ENCODE data around the gene TRIM9. TPM values are rescaled to one million over a fixed set of nuclear protein-coding genes. Genes with fewer than 3 reads are reported as not detected.

Gene TRIM9
- total and polyA plus RNA-seq, 2 donors (not counting 1 experiment from before 2014, with no cell fraction given): 0.10 to 0.50 TPM

DNA sequence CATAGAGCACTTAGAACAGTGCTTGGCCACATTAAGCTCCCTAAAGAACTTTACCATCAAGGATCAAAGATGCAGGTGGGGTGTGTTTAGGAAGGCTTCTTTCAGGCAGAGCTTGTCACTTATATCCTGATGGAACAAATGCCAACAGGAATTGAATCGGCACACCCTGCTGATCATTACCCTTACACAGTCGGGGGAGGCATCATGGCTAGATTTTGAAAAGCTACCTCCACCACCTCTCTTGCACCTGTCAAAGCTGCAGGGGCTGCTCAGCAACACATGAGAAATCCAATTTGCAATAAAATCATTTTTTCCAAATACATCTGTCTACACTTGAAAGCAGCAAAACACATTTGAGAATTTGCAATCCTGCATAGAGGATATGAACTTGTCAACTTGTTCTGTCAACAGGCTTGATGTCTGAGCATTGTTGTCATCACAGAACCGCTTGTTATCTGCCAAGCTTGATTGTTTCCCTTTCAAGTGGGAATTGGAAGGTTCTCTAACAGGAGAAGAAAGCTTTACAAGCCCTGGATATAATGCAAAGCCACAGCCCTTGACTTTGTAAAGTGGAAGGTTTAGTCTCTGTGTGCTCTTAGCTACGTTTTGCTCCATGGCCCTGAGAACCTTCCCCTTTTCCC is 24.6 kb upstream of the TRIM9 start:
- no peaks in the 10 kb centered on the region for H3K36me3 ChIP-seq (ENCODE audit: control insufficient read depth, insufficient read depth, low read length)
- H3K9me3 ChIP-seq (ENCODE audit: control insufficient read depth, insufficient read depth, low read depth, low read length): no peaks in the 10 kb centered on the region
- H3K27ac ChIP-seq (ENCODE audit: insufficient read depth, low read length): no peak overlapping the region
- no peak overlapping the region for H3K4me2 ChIP-seq (ENCODE audit: extremely low read depth, insufficient read depth, low read length)
- H3K9ac ChIP-seq (ENCODE audit: insufficient read depth, low read length): no peak overlapping the region
- no peaks in the 10 kb centered on the region for H3K79me2 ChIP-seq (ENCODE audit: control insufficient read depth, insufficient read depth, low read length)
- no peak overlapping the region for H3K4me3 ChIP-seq (replicated peaks in 1 of 4; ENCODE audit: control extremely low read depth in 1 of 4, insufficient read depth in 1 of 4, low read depth in 3 of 4, low read length in 4 of 4)
- no peak for DNase-seq (ENCODE audit: low read depth in 2 of 2)
- peaks cover 14% of the 10 kb centered on the region for H3K27me3 ChIP-seq (ENCODE audit: control insufficient read depth, insufficient read depth, low read length)
- no peaks in the 10 kb centered on the region for H4K20me1 ChIP-seq (ENCODE audit: control insufficient read depth, extremely low read depth, insufficient read depth, low read length)
- TF ChIP-seq, protein P1, sequence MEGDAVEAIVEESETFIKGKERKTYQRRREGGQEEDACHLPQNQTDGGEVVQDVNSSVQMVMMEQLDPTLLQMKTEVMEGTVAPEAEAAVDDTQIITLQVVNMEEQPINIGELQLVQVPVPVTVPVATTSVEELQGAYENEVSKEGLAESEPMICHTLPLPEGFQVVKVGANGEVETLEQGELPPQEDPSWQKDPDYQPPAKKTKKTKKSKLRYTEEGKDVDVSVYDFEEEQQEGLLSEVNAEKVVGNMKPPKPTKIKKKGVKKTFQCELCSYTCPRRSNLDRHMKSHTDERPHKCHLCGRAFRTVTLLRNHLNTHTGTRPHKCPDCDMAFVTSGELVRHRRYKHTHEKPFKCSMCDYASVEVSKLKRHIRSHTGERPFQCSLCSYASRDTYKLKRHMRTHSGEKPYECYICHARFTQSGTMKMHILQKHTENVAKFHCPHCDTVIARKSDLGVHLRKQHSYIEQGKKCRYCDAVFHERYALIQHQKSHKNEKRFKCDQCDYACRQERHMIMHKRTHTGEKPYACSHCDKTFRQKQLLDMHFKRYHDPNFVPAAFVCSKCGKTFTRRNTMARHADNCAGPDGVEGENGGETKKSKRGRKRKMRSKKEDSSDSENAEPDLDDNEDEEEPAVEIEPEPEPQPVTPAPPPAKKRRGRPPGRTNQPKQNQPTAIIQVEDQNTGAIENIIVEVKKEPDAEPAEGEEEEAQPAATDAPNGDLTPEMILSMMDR (conservative IDR thresholded peaks at IDR 0.05 in 1 of 2, IDR thresholded peaks at IDR 0.05 in 1 of 2; ENCODE audit: low read depth in 1 of 2, low read length in 2 of 2): no peak
- no peak for TF ChIP-seq EZH2 (IDR thresholded peaks at IDR 0.05; ENCODE audit: low read length, missing control alignments)
- no peak overlapping the region for H2AFZ ChIP-seq (ENCODE audit: low read length)
- H3K4me1 ChIP-seq (ENCODE audit: control insufficient read depth, extremely low read depth, insufficient read depth, low read length): no peaks in the 10 kb centered on the region

DNA sequence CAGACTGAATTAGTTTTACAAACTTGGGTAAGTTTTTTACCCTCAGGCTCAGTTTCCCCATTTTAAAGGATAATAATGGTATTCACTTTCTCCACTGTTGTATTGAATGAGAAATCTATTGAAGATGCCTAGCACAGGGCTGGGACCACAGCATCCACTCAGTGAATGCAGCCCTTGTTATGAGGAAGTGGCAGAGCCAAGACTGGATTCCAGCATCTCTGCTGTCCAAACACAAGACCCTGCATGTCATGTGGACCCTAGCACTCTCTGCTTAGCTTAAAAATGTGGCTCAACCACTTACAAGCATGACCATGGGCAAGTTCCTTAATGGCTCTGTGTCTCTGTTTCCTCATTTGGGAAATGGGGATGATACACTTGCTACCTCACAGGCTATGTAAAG is 24.1 kb upstream of the TRIM9 start:
- TF ChIP-seq, protein P1 (conservative IDR thresholded peaks at IDR 0.05 in 1 of 2, IDR thresholded peaks at IDR 0.05 in 1 of 2; ENCODE audit: low read depth in 1 of 2, low read length in 2 of 2): no peak
- Histone ChIP-seq H3K9ac (ENCODE audit: insufficient read depth, low read length) (no peak overlapping the region), H3K27me3 (ENCODE audit: control insufficient read depth, insufficient read depth, low read length) (peaks cover 14% of the 10 kb centered on the region), H3K27ac (ENCODE audit: insufficient read depth, low read length) (no peak overlapping the region), H3K4me1 (ENCODE audit: control insufficient read depth, extremely low read depth, insufficient read depth, low read length) (no peaks in the 10 kb centered on the region), H2AFZ (ENCODE audit: low read length) (no peak overlapping the region), H3K79me2 (ENCODE audit: control insufficient read depth, insufficient read depth, low read length) (no peaks in the 10 kb centered on the region), H3K4me3 (replicated peaks in 1 of 4; ENCODE audit: control extremely low read depth in 1 of 4, insufficient read depth in 1 of 4, low read depth in 3 of 4, low read length in 4 of 4) (no peak overlapping the region), H4K20me1 (ENCODE audit: control insufficient read depth, extremely low read depth, insufficient read depth, low read length) (no peaks in the 10 kb centered on the region), H3K4me2 (ENCODE audit: extremely low read depth, insufficient read depth, low read length) (no peak overlapping the region), H3K9me3 (ENCODE audit: control insufficient read depth, insufficient read depth, low read depth, low read length) (no peaks in the 10 kb centered on the region), H3K36me3 (ENCODE audit: control insufficient read depth, insufficient read depth, low read length) (no peaks in the 10 kb centered on the region)
- no peak for DNase-seq (ENCODE audit: low read depth in 2 of 2)

DNA sequence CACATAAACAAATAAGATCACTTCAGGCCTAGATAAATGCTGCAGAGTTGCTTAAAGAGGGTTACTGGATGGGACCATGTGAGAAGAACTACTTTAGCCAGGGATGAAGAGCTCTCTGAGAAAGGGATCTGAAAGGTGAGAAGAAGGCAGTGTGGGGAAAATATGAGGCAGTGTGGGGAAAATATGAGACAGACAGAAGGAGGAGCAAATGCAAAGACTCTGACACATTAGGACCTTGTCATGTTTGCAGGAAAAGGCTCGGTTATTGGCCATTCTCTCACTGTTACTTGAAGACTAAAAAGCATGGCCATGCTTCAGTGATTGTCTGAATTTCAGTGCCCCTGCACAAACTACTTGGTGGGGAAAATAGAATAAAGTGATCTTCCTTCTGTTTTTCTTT is 22.7 kb upstream of the TRIM9 start:
- Histone ChIP-seq H3K27ac (ENCODE audit: insufficient read depth, low read length) (no peak overlapping the region), H3K79me2 (ENCODE audit: control insufficient read depth, insufficient read depth, low read length) (no peaks in the 10 kb centered on the region), H3K36me3 (ENCODE audit: control insufficient read depth, insufficient read depth, low read length) (no peaks in the 10 kb centered on the region), H2AFZ (ENCODE audit: low read length) (no peak overlapping the region), H3K27me3 (ENCODE audit: control insufficient read depth, insufficient read depth, low read length) (peaks cover 14% of the 10 kb centered on the region), H3K4me2 (ENCODE audit: extremely low read depth, insufficient read depth, low read length) (no peak overlapping the region), H3K4me1 (ENCODE audit: control insufficient read depth, extremely low read depth, insufficient read depth, low read length) (no peaks in the 10 kb centered on the region), H3K9me3 (ENCODE audit: control insufficient read depth, insufficient read depth, low read depth, low read length) (no peaks in the 10 kb centered on the region), H3K4me3 (replicated peaks in 1 of 4; ENCODE audit: control extremely low read depth in 1 of 4, insufficient read depth in 1 of 4, low read depth in 3 of 4, low read length in 4 of 4) (no peak overlapping the region), H3K9ac (ENCODE audit: insufficient read depth, low read length) (no peak overlapping the region), H4K20me1 (ENCODE audit: control insufficient read depth, extremely low read depth, insufficient read depth, low read length) (no peaks in the 10 kb centered on the region)
- no peak for TF ChIP-seq EZH2 (IDR thresholded peaks at IDR 0.05; ENCODE audit: low read length, missing control alignments)
- TF ChIP-seq, protein P1 (conservative IDR thresholded peaks at IDR 0.05 in 1 of 2, IDR thresholded peaks at IDR 0.05 in 1 of 2; ENCODE audit: low read depth in 1 of 2, low read length in 2 of 2): no peak
- DNase-seq (ENCODE audit: low read depth in 2 of 2): no peak
